HepG2 (cell line): ENCODE results near the gene ELMO2. TPM values are rescaled to one million over a fixed set of nuclear protein-coding genes. Genes with fewer than 3 reads are reported as not detected.

Experiments
- ASH2L ChIP-seq: fragments of 300-600, 200-600 bp; sonication (generic); IDR thresholded peaks from 2 replicates; pipeline ENCODE4 v1.7.0; 2017; ENCODE audit warnings: low read depth, mild to moderate bottlenecking, moderate library complexity, mixed read lengths, low read length; ENCODE audit not compliant: insufficient read length
- BCL6 ChIP-seq: IDR thresholded peaks from 2 replicates; pipeline ENCODE4 v1.6.1; 2016; ENCODE audit warnings: missing genetic modification reagents, missing compliant biosample characterization
- HHEX ChIP-seq: IDR thresholded peaks from 2 replicates; pipeline ENCODE4 v1.6.1; 2016; ENCODE audit warnings: control low read depth
- KAT7 ChIP-seq: IDR thresholded peaks from 2 replicates; pipeline ENCODE4 v1.6.1; 2018; ENCODE audit warnings: borderline replicate concordance, missing compliant biosample characterization
- NR2C2 ChIP-seq: sonication (generic); formaldehyde crosslinking; IDR thresholded peaks from 2 replicates; pipeline ENCODE4 v1.4.0; 2020; ENCODE audit warnings: missing genetic modification reagents, mild to moderate bottlenecking, moderate library complexity, borderline replicate concordance
- NR2F6 ChIP-seq, 2 experiments: IDR thresholded peaks; 2 replicates each; pipeline ENCODE4 v1.6.1; 2016; ENCODE audit warnings: antibody characterized with exemption in 1 of 2, mild to moderate bottlenecking in 1 of 2
- RELA ChIP-seq: sonication (generic); formaldehyde crosslinking; IDR thresholded peaks from 2 replicates; pipeline ENCODE4 v1.4.0; 2020; ENCODE audit warnings: missing genetic modification reagents
- REPIN1 ChIP-seq: sonication (generic); formaldehyde crosslinking; IDR thresholded peaks from 2 replicates; pipeline ENCODE4 v1.8.0; 2022; ENCODE audit warnings: missing genetic modification reagents, low read depth, mild to moderate bottlenecking, borderline replicate concordance
- SIN3B ChIP-seq: fragments of 150-350 bp; IDR thresholded peaks from 2 replicates; pipeline ENCODE4 v1.6.1; 2014; ENCODE audit warnings: low read length
- SKIL ChIP-seq: sonication (generic); formaldehyde crosslinking; IDR thresholded peaks from 2 replicates; pipeline ENCODE4 v1.8.0; 2022; ENCODE audit warnings: missing genetic modification reagents, mild to moderate bottlenecking, moderate library complexity, borderline replicate concordance
- SMAD1 ChIP-seq: sonication (generic); formaldehyde crosslinking; IDR thresholded peaks from 2 replicates; pipeline ENCODE4 v1.4.0; 2020; ENCODE audit warnings: missing genetic modification reagents, low read depth, mild to moderate bottlenecking, borderline replicate concordance
- SMARCC2 ChIP-seq: fragments of 450-650 bp; IDR thresholded peaks from 2 replicates; pipeline ENCODE4 v1.6.1; 2017; ENCODE audit warnings: antibody characterized with exemption, mild to moderate bottlenecking
- SSRP1 ChIP-seq: IDR thresholded peaks from 2 replicates; pipeline ENCODE4 v1.6.1; 2016; ENCODE audit warnings: control low read depth
- TFE3 ChIP-seq: IDR thresholded peaks from 2 replicates; pipeline ENCODE4 v1.6.1; 2016
- polyA plus RNA-seq, 8 experiments: library from polyadenylated mRNA; depleted of rRNA in 3 of 8; stranded (reverse) in 7 of 8; unstranded in 1 of 8; fragments of >200 nt; fragmentation: Illumina TruSeq in 4 of 8; extraction: Trizol in 4 of 8; gene quantifications; 2 replicates each; pipeline versions ENCODE4 v1.2.1 to v1.2.3, GENCODE V29; 2011 to 2016; ENCODE audit warnings: low read depth in 4 of 8, missing spikeins in 1 of 8, mixed read lengths in 1 of 8; ENCODE audit not compliant: insufficient read depth in 1 of 8
- total RNA-seq, 5 experiments: library from RNA; depleted of rRNA; stranded (reverse); fragments of >200 nt; fragmentation: Illumina TruSeq; extraction: Trizol; gene quantifications; 2 replicates each; pipeline ENCODE4 v1.2.3, GENCODE V29; 2016; ENCODE audit warnings: low read depth in 1 of 5
- TF ChIP-seq, protein P1 (sequence below): sonication (generic); formaldehyde crosslinking; IDR thresholded peaks from 2 replicates; pipeline ENCODE4 v1.4.0; 2020; ENCODE audit warnings: missing genetic modification reagents, low read depth, mild to moderate bottlenecking, borderline replicate concordance
- TF ChIP-seq, protein P2 (sequence below): sonication (generic); formaldehyde crosslinking; IDR thresholded peaks from 2 replicates; pipeline ENCODE4 v1.8.1; 2023; ENCODE audit warnings: mild to moderate bottlenecking, missing genetic modification reagents
- TF ChIP-seq, protein P3 (sequence below): sonication (generic); formaldehyde crosslinking; IDR thresholded peaks from 2 replicates; pipeline ENCODE4 v1.8.1; 2023; ENCODE audit warnings: mild to moderate bottlenecking, moderate library complexity, missing genetic modification reagents
- TF ChIP-seq, protein P4 (sequence below): IDR thresholded peaks from 2 replicates; pipeline ENCODE4 v1.6.1; 2016; ENCODE audit warnings: low read depth, control low read depth
- TF ChIP-seq, protein P5 (sequence below): sonication (generic); formaldehyde crosslinking; IDR thresholded peaks from 2 replicates; pipeline ENCODE4 v1.4.0; 2020; ENCODE audit warnings: missing genetic modification reagents

Gene ELMO2
- total and polyA plus RNA-seq, 2 of the 13 experiments (the other 11 are each of a cell fraction or from before 2014, with no cell fraction given): 30.6 to 35.7 TPM

DNA sequence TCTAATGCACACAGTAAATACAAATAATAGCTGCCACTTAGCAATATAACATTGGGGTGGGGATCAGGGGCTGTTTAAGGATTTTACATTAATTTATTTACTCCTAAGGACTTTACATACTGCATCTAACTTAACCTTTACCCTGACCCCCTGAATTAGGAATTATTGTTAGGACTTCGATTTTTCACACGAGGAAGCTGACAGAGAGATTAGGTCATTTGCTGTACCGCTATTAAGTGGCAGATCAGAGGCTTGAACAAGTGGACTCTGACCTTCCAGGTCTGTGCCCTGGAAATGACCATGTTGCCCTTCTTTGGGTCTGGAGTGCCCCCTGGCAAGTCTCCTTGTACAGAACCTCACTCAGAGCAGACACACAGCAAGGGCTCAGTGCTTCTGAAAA is 5.2 kb upstream of the ELMO2 start (continued):
- TF ChIP-seq BCL6 (CRISPR knock-in tag) (0 out of 2 replicates have a peak, but pooled peaks have one; percentile 30), REPIN1 (CRISPR knock-in tag) (no peak), SMARCC2 (no peak), KAT7 (CRISPR knock-in tag) (no peak), SKIL (CRISPR knock-in tag) (no peak), NR2C2 (CRISPR knock-in tag) (no peak), NR2F6 (IDR thresholded peaks at IDR 0.05) (peak; percentile 83), NR2F6 (CRISPR knock-in tag; IDR thresholded peaks at IDR 0.05) (peak; percentile 54), TFE3 (CRISPR knock-in tag) (no peak), SMAD1 (CRISPR knock-in tag) (no peak), ASH2L (no peak), SSRP1 (CRISPR knock-in tag) (no peak), RELA (no peak), SIN3B (no peak), HHEX (CRISPR knock-in tag) (peak; percentile 88)
- TF ChIP-seq, protein P1, sequence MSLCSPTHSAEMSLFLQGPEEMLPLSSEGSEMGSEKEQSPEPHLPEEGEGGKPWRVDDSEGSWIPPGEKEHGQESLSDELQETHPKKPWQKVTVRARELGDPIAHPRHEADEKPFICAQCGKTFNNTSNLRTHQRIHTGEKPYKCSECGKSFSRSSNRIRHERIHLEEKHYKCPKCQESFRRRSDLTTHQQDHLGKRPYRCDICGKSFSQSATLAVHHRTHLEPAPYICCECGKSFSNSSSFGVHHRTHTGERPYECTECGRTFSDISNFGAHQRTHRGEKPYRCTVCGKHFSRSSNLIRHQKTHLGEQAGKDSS: no peak
- TF ChIP-seq, protein P2, sequence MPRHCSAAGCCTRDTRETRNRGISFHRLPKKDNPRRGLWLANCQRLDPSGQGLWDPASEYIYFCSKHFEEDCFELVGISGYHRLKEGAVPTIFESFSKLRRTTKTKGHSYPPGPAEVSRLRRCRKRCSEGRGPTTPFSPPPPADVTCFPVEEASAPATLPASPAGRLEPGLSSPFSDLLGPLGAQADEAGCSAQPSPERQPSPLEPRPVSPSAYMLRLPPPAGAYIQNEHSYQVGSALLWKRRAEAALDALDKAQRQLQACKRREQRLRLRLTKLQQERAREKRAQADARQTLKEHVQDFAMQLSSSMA (CRISPR knock-in tag): no peak
- TF ChIP-seq, protein P3, sequence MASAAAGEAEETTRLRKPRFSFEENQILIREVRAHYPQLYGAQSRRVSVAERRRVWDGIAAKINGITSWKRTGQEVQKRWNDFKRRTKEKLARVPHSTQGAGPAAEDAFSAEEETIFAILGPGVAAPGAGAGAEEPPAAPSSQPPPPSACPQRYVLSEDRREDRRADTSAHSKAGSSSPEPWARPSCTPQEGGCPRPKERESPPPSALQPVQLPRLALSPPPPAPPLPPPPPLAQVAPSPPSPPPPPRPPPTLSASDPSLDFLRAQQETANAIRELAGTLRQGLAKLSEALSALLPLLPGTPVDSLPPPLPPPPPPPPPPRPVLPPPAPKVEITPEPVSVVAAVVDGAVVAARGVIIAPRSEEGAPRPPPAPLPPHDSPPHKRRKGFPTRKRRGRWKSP (CRISPR knock-in tag): no peak
- TF ChIP-seq, protein P4, sequence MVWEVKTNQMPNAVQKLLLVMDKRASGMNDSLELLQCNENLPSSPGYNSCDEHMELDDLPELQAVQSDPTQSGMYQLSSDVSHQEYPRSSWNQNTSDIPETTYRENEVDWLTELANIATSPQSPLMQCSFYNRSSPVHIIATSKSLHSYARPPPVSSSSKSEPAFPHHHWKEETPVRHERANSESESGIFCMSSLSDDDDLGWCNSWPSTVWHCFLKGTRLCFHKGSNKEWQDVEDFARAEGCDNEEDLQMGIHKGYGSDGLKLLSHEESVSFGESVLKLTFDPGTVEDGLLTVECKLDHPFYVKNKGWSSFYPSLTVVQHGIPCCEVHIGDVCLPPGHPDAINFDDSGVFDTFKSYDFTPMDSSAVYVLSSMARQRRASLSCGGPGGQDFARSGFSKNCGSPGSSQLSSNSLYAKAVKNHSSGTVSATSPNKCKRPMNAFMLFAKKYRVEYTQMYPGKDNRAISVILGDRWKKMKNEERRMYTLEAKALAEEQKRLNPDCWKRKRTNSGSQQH: no peak
- TF ChIP-seq, protein P5, sequence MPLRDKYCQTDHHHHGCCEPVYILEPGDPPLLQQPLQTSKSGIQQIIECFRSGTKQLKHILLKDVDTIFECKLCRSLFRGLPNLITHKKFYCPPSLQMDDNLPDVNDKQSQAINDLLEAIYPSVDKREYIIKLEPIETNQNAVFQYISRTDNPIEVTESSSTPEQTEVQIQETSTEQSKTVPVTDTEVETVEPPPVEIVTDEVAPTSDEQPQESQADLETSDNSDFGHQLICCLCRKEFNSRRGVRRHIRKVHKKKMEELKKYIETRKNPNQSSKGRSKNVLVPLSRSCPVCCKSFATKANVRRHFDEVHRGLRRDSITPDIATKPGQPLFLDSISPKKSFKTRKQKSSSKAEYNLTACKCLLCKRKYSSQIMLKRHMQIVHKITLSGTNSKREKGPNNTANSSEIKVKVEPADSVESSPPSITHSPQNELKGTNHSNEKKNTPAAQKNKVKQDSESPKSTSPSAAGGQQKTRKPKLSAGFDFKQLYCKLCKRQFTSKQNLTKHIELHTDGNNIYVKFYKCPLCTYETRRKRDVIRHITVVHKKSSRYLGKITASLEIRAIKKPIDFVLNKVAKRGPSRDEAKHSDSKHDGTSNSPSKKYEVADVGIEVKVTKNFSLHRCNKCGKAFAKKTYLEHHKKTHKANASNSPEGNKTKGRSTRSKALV: no peak
